Measurements from ENCODE around the gene ADCY5.

Gene ADCY5

DNA sequence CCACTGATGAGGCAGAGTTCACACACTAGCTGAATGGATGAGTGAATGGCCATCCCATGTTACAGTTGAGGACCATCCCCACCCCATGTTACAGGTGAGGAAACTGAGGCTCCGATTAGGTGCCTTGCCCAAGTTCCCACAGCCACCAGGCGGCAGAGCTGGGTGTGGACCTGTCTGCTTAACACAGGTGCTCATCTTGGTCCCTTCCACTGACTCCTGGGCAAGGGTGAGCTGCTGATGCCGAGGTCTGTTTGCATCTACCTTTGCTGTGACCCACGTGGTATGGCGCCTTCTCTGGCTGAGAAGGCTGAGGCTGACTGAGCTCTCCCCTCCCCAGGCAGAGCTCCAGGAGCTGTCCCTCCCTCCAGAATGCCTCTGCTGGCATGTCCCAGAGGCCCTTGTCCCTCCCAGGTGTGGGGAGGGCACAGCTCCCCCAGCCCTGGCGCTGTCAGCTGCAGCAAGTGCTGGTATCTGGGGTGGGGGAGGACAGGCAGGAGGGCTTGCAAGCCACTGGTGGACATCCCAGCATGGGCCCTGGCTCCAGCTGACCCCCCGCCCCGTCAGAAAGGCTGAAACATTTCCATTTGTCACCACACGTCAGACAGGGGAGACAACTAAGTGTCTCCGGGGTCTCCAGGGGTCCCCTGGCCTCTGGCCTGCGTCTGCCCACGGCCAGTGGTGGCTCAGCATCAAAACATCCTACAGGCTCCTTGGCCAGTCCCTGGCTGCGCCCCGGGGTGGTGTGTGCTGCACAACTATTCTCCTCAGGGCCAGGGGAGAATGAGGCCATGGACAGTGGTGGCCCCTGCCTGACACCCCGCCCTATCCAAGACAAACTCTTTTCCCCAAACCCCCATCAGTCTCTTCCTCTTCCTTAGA lies 105.4 kb downstream of the ADCY5 start:
- TF ChIP-seq FOXP2 (optimal IDR thresholded peaks at IDR 0.05; ENCODE audit: borderline replicate concordance, extremely low read depth, extremely low read length, insufficient read depth) (no peak), POLR2AphosphoS5 (IDR thresholded peaks at IDR 0.05; ENCODE audit: low read depth, low read length) (no peak), SIN3A (IDR thresholded peaks at IDR 0.05; ENCODE audit: borderline replicate concordance, insufficient read depth, low read length) (no peak), TAF1 (IDR thresholded peaks at IDR 0.05; ENCODE audit: borderline replicate concordance, insufficient read depth, low read length) (no peak)
- TF ChIP-seq, protein P1, sequence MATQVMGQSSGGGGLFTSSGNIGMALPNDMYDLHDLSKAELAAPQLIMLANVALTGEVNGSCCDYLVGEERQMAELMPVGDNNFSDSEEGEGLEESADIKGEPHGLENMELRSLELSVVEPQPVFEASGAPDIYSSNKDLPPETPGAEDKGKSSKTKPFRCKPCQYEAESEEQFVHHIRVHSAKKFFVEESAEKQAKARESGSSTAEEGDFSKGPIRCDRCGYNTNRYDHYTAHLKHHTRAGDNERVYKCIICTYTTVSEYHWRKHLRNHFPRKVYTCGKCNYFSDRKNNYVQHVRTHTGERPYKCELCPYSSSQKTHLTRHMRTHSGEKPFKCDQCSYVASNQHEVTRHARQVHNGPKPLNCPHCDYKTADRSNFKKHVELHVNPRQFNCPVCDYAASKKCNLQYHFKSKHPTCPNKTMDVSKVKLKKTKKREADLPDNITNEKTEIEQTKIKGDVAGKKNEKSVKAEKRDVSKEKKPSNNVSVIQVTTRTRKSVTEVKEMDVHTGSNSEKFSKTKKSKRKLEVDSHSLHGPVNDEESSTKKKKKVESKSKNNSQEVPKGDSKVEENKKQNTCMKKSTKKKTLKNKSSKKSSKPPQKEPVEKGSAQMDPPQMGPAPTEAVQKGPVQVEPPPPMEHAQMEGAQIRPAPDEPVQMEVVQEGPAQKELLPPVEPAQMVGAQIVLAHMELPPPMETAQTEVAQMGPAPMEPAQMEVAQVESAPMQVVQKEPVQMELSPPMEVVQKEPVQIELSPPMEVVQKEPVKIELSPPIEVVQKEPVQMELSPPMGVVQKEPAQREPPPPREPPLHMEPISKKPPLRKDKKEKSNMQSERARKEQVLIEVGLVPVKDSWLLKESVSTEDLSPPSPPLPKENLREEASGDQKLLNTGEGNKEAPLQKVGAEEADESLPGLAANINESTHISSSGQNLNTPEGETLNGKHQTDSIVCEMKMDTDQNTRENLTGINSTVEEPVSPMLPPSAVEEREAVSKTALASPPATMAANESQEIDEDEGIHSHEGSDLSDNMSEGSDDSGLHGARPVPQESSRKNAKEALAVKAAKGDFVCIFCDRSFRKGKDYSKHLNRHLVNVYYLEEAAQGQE (IDR thresholded peaks at IDR 0.05; ENCODE audit: insufficient read depth in 1 of 2, low read depth in 2 of 2, low read length in 2 of 2), result no peak

DNA sequence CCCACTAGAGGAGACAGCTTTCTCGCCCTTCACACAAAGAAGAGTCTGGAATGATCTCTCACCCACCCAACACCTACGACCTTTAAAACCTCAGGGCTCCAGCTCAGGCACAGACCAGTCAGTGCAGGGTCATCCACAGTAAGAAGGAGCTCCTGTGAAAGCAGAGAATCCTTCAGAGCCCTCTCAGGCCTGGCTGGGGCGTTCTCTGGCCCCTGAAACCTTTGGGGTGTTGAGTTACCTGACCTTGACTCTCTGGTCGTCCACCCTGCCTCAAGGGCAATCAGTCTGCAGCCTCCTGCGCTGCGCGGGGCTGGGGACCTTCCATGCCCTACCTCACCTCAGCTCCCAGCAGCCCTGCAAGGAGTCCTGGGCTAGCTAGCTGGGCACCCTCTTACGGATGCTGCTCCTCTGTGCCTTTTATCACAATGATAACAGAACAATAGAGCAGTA lies 106.2 kb downstream of the ADCY5 start:
- TF ChIP-seq FOXP2 (optimal IDR thresholded peaks at IDR 0.05; ENCODE audit: borderline replicate concordance, extremely low read depth, extremely low read length, insufficient read depth) (no peak), TAF1 (IDR thresholded peaks at IDR 0.05; ENCODE audit: borderline replicate concordance, insufficient read depth, low read length) (no peak), POLR2AphosphoS5 (IDR thresholded peaks at IDR 0.05; ENCODE audit: low read depth, low read length) (no peak), SIN3A (IDR thresholded peaks at IDR 0.05; ENCODE audit: borderline replicate concordance, insufficient read depth, low read length) (no peak)
- TF ChIP-seq, protein P1 (IDR thresholded peaks at IDR 0.05; ENCODE audit: insufficient read depth in 1 of 2, low read depth in 2 of 2, low read length in 2 of 2), result no peak

DNA sequence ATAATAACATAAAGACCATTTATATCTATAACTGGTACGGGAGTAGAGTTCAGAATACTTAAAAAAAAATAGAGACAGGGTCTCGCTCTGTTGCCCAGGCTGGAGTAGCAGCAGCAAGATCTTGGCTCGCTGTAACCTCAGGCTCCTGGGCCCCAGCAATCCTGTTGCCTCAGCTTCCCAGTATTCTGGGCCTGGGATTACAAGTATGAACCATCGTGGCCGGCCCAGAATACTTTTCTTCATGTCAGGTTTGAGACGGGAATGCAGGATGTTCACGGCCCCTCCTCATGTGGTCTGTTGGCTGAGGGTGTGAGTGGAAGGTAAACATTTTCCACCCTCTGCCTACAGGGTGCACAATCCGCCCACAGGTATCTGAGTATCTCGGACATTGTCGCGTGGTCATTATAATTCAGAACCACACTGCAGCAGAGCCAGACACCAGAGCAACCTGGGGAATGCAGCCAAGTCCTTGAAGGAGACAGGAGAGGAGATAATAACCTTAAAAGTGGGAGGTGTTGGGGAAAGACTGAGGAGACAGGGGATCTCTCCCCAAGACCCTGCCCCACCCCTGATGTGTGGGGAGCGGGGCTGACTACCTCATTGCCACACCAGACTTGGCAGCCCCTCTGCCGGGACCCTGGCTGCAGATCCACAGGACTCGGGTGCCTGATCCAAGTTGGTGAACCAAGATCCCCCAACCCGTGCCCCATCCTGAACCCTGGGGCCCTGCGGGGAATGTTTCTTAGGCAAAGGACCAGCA lies 106.8 kb downstream of the ADCY5 start:
- TF ChIP-seq, protein P1 (IDR thresholded peaks at IDR 0.05; ENCODE audit: insufficient read depth in 1 of 2, low read depth in 2 of 2, low read length in 2 of 2), result no peak
- TF ChIP-seq POLR2AphosphoS5 (IDR thresholded peaks at IDR 0.05; ENCODE audit: low read depth, low read length) (no peak), TAF1 (IDR thresholded peaks at IDR 0.05; ENCODE audit: borderline replicate concordance, insufficient read depth, low read length) (no peak)

DNA sequence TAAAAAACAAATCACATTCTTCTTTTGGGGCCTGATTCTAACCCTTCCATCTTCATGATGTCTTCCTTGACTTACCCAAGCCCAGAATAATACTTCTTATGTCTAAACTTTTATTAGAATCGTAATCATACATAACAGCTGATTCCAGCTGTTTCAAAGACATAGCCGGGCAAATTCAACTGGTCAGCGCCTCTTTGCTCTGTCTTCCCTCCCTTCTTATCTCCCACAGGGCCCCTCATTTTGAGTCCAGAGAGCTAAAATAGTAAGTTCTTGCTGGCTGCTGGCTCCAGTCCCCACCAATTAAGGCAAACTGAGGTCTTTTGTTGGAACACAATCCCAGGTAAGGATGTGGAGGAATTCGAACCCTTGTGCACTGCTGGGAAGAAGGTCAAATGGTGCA lies 108.6 kb downstream of the ADCY5 start:
- TF ChIP-seq, protein P1 (IDR thresholded peaks at IDR 0.05; ENCODE audit: insufficient read depth in 1 of 2, low read depth in 2 of 2, low read length in 2 of 2), result no peak

Data from PFSK-1 (cell line).